HepG2 (cell line): Measurements from ENCODE around the gene EIF5B. TPM values are rescaled to one million over a fixed set of nuclear protein-coding genes. Genes with fewer than 3 reads are reported as not detected.

Experiments
- CBX2 ChIP-seq, 2 experiments: fragments of 200-600 bp in 1 of 2; sonication (generic); formaldehyde crosslinking in 1 of 2; IDR thresholded peaks; 2 replicates each; pipeline versions ENCODE4 v1.7.0 to v1.8.1; 2018 to 2022; ENCODE audit warnings: low read depth in 2 of 2, low read length in 1 of 2, mild to moderate bottlenecking in 1 of 2, missing genetic modification reagents in 1 of 2
- DMAP1 ChIP-seq: IDR thresholded peaks from 2 replicates; pipeline ENCODE4 v1.6.1; 2016
- MEF2D ChIP-seq: sonication (generic); formaldehyde crosslinking; IDR thresholded peaks from 2 replicates; pipeline ENCODE4 v1.5.1; 2020; ENCODE audit warnings: mild to moderate bottlenecking, missing genetic modification reagents
- MTA1 ChIP-seq: sonication (generic); formaldehyde crosslinking; IDR thresholded peaks from 2 replicates; pipeline ENCODE4 v1.4.0; 2020; ENCODE audit warnings: missing genetic modification reagents, mild to moderate bottlenecking, borderline replicate concordance
- PRDM4 ChIP-seq: sonication (generic); formaldehyde crosslinking; IDR thresholded peaks from 2 replicates; pipeline ENCODE4 v1.9.0; 2021; ENCODE audit warnings: missing genetic modification reagents, borderline replicate concordance
- SMARCC2 ChIP-seq: fragments of 450-650 bp; IDR thresholded peaks from 2 replicates; pipeline ENCODE4 v1.6.1; 2017; ENCODE audit warnings: antibody characterized with exemption, mild to moderate bottlenecking
- ZBED4 ChIP-seq: sonication (generic); formaldehyde crosslinking; IDR thresholded peaks from 2 replicates; pipeline ENCODE4 v1.4.0; 2020; ENCODE audit warnings: missing genetic modification reagents, borderline replicate concordance
- ZFP1 ChIP-seq: IDR thresholded peaks from 2 replicates; pipeline ENCODE4 v1.6.1; 2016
- ZMAT3 ChIP-seq: sonication (generic); formaldehyde crosslinking; conservative IDR thresholded peaks from 2 replicates; pipeline ENCODE4 v1.7.0; 2021; ENCODE audit warnings: missing genetic modification reagents
- ZNF326 ChIP-seq: sonication (generic); formaldehyde crosslinking; IDR thresholded peaks from 2 replicates; pipeline ENCODE4 v1.4.0; 2020; ENCODE audit warnings: missing genetic modification reagents, borderline replicate concordance
- polyA plus RNA-seq, 8 experiments: library from polyadenylated mRNA; depleted of rRNA in 3 of 8; stranded (reverse) in 7 of 8; unstranded in 1 of 8; fragments of >200 nt; fragmentation: Illumina TruSeq in 4 of 8; extraction: Trizol in 4 of 8; gene quantifications; 2 replicates each; pipeline versions ENCODE4 v1.2.1 to v1.2.3, GENCODE V29; 2011 to 2016; ENCODE audit warnings: low read depth in 4 of 8, missing spikeins in 1 of 8, mixed read lengths in 1 of 8; ENCODE audit not compliant: insufficient read depth in 1 of 8
- total RNA-seq, 5 experiments: library from RNA; depleted of rRNA; stranded (reverse); fragments of >200 nt; fragmentation: Illumina TruSeq; extraction: Trizol; gene quantifications; 2 replicates each; pipeline ENCODE4 v1.2.3, GENCODE V29; 2016; ENCODE audit warnings: low read depth in 1 of 5
- TF ChIP-seq, protein P1 (sequence below): sonication (generic); formaldehyde crosslinking; IDR thresholded peaks from 2 replicates; pipeline ENCODE4; 2020; ENCODE audit warnings: missing genetic modification reagents, mild to moderate bottlenecking, borderline replicate concordance
- TF ChIP-seq, protein P2 (sequence below): sonication (generic); formaldehyde crosslinking; IDR thresholded peaks from 2 replicates; pipeline ENCODE4 v1.4.0; 2020; ENCODE audit warnings: missing genetic modification reagents
- TF ChIP-seq, protein P3 (sequence below): sonication (generic); formaldehyde crosslinking; IDR thresholded peaks from 2 replicates; pipeline ENCODE4 v1.4.0; 2020; ENCODE audit warnings: low read depth, mild to moderate bottlenecking, missing genetic modification reagents

Gene EIF5B
- total and polyA plus RNA-seq, 2 of the 13 experiments (the other 11 are each of a cell fraction or from before 2014, with no cell fraction given): 8.8 to 32.1 TPM

- TF ChIP-seq, protein P1, sequence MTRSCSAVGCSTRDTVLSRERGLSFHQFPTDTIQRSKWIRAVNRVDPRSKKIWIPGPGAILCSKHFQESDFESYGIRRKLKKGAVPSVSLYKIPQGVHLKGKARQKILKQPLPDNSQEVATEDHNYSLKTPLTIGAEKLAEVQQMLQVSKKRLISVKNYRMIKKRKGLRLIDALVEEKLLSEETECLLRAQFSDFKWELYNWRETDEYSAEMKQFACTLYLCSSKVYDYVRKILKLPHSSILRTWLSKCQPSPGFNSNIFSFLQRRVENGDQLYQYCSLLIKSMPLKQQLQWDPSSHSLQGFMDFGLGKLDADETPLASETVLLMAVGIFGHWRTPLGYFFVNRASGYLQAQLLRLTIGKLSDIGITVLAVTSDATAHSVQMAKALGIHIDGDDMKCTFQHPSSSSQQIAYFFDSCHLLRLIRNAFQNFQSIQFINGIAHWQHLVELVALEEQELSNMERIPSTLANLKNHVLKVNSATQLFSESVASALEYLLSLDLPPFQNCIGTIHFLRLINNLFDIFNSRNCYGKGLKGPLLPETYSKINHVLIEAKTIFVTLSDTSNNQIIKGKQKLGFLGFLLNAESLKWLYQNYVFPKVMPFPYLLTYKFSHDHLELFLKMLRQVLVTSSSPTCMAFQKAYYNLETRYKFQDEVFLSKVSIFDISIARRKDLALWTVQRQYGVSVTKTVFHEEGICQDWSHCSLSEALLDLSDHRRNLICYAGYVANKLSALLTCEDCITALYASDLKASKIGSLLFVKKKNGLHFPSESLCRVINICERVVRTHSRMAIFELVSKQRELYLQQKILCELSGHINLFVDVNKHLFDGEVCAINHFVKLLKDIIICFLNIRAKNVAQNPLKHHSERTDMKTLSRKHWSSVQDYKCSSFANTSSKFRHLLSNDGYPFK (CRISPR knock-in tag): peak; percentile 95
- peak; percentile 72; the same call in 1 of the 2 replicates for TF ChIP-seq MTA1 (CRISPR knock-in tag)
- peak; percentile 90 for TF ChIP-seq ZBED4 (CRISPR knock-in tag)
- TF ChIP-seq, protein P2, sequence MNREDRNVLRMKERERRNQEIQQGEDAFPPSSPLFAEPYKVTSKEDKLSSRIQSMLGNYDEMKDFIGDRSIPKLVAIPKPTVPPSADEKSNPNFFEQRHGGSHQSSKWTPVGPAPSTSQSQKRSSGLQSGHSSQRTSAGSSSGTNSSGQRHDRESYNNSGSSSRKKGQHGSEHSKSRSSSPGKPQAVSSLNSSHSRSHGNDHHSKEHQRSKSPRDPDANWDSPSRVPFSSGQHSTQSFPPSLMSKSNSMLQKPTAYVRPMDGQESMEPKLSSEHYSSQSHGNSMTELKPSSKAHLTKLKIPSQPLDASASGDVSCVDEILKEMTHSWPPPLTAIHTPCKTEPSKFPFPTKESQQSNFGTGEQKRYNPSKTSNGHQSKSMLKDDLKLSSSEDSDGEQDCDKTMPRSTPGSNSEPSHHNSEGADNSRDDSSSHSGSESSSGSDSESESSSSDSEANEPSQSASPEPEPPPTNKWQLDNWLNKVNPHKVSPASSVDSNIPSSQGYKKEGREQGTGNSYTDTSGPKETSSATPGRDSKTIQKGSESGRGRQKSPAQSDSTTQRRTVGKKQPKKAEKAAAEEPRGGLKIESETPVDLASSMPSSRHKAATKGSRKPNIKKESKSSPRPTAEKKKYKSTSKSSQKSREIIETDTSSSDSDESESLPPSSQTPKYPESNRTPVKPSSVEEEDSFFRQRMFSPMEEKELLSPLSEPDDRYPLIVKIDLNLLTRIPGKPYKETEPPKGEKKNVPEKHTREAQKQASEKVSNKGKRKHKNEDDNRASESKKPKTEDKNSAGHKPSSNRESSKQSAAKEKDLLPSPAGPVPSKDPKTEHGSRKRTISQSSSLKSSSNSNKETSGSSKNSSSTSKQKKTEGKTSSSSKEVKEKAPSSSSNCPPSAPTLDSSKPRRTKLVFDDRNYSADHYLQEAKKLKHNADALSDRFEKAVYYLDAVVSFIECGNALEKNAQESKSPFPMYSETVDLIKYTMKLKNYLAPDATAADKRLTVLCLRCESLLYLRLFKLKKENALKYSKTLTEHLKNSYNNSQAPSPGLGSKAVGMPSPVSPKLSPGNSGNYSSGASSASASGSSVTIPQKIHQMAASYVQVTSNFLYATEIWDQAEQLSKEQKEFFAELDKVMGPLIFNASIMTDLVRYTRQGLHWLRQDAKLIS (CRISPR knock-in tag): no peak
- TF ChIP-seq, protein P3, sequence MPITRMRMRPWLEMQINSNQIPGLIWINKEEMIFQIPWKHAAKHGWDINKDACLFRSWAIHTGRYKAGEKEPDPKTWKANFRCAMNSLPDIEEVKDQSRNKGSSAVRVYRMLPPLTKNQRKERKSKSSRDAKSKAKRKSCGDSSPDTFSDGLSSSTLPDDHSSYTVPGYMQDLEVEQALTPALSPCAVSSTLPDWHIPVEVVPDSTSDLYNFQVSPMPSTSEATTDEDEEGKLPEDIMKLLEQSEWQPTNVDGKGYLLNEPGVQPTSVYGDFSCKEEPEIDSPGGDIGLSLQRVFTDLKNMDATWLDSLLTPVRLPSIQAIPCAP (CRISPR knock-in tag): 0 out of 2 replicates have a peak, but pooled peaks have one; percentile 17
- peak; percentile 95 for TF ChIP-seq DMAP1 (CRISPR knock-in tag)
- TF ChIP-seq PRDM4 (CRISPR knock-in tag): no peak
- no peak for TF ChIP-seq SMARCC2
- TF ChIP-seq ZNF326: no peak
- TF ChIP-seq MEF2D (CRISPR knock-in tag): peak; percentile 91
- no peak for TF ChIP-seq CBX2 (IDR thresholded peaks at IDR 0.05; ENCODE audit: low read depth, low read length)
- TF ChIP-seq CBX2 (CRISPR knock-in tag; IDR thresholded peaks at IDR 0.05; ENCODE audit: low read depth): no peak
- peak; percentile 61; the same call in 1 of the 2 replicates for TF ChIP-seq ZMAT3
- TF ChIP-seq ZFP1 (CRISPR knock-in tag): no peak; the same call in 1 of the 2 replicates
Measured at GRCh38 chr2:99335911-99336803, 1.0 kb upstream of the EIF5B start, which contains the start of gene TXNDC9 (continued).
